Liver (tissue), 9 donors: ENCODE data around the gene SRPX2. TPM values are rescaled to one million over a fixed set of nuclear protein-coding genes. Genes with fewer than 3 reads are reported as not detected.

Source experiments
- DNase-seq: peaks from one replicate; pipeline ENCODE4 v3.0.0-alpha.2; 2017; ENCODE audit warnings: low spot score
- H3K27ac ChIP-seq, 2 donors: one replicate each; pipeline ENCODE4 v1.7.0; 2013; ENCODE audit warnings: inconsistent platforms in 2 of 2, low read length in 2 of 2, control low read depth in 1 of 2, low read depth in 1 of 2, mild to moderate bottlenecking in 1 of 2
- H3K27me3 ChIP-seq, 4 donors: one replicate each; pipeline versions ENCODE4 v1.6.1 to v1.7.0; 2013; ENCODE audit warnings: low read length in 3 of 4, inconsistent platforms in 1 of 4, mild to moderate bottlenecking in 1 of 4, moderate library complexity in 1 of 4; ENCODE audit not compliant: control insufficient read depth in 4 of 4, insufficient read depth in 4 of 4
- H3K36me3 ChIP-seq, 4 donors: one replicate each; pipeline versions ENCODE4 v1.6.1 to v1.7.0; 2013; ENCODE audit warnings: low read length in 3 of 4, mild to moderate bottlenecking in 3 of 4, low read depth in 1 of 4, moderate library complexity in 1 of 4; ENCODE audit not compliant: control insufficient read depth in 4 of 4, insufficient read depth in 3 of 4
- H3K4me1 ChIP-seq, 4 donors: one replicate each; pipeline versions ENCODE4 v1.6.1 to v1.7.0; 2013; ENCODE audit warnings: low read length in 3 of 4, mild to moderate bottlenecking in 3 of 4, moderate library complexity in 1 of 4; ENCODE audit not compliant: control insufficient read depth in 4 of 4, insufficient read depth in 4 of 4
- H3K4me3 ChIP-seq, 3 donors: one replicate each; pipeline versions ENCODE4 v1.6.1 to v1.7.0; 2013; ENCODE audit warnings: low read length in 3 of 3, control low read depth in 1 of 3, low read depth in 1 of 3, mild to moderate bottlenecking in 1 of 3
- H3K9ac ChIP-seq, 2 donors: one replicate each; pipeline ENCODE4 v1.7.0; 2013; ENCODE audit warnings: low read length in 2 of 2, mild to moderate bottlenecking in 2 of 2, moderate library complexity in 2 of 2, control low read depth in 1 of 2, low read depth in 1 of 2
- H3K9me3 ChIP-seq, 4 donors: one replicate each; pipeline versions ENCODE4 v1.6.1 to v1.7.0; 2013; ENCODE audit warnings: low read length in 3 of 4; ENCODE audit not compliant: control insufficient read depth in 4 of 4
- ATF3 ChIP-seq: IDR thresholded peaks from 2 replicates; pipeline ENCODE4 v1.6.1; 2016; ENCODE audit warnings: antibody characterized with exemption
- EGR1 ChIP-seq, 2 donors: IDR thresholded peaks; 2 replicates each; pipeline ENCODE4 v1.6.1; 2016 to 2018; ENCODE audit warnings: antibody characterized with exemption in 2 of 2, low read depth in 2 of 2
- FOXA1 ChIP-seq: IDR thresholded peaks from 2 replicates; pipeline ENCODE4 v1.6.1; 2016; ENCODE audit warnings: antibody characterized with exemption
- FOXA2 ChIP-seq: IDR thresholded peaks from 2 replicates; pipeline ENCODE4 v1.6.1; 2016; ENCODE audit warnings: antibody characterized with exemption
- GABPA ChIP-seq, 2 donors: IDR thresholded peaks in 1 of 2; conservative IDR thresholded peaks in 1 of 2; 2 replicates each; pipeline ENCODE4 v1.6.1; 2016; ENCODE audit warnings: antibody characterized with exemption in 2 of 2, mild to moderate bottlenecking in 1 of 2, moderate library complexity in 1 of 2
- HNF4A ChIP-seq, 2 donors: conservative IDR thresholded peaks; 2 replicates each; pipeline ENCODE4 v1.6.1; 2016; ENCODE audit warnings: antibody characterized with exemption in 2 of 2, mild to moderate bottlenecking in 2 of 2
- HNF4G ChIP-seq: IDR thresholded peaks from 2 replicates; pipeline ENCODE4 v1.6.1; 2016; ENCODE audit warnings: antibody characterized with exemption
- JUND ChIP-seq, 2 donors: IDR thresholded peaks; 2 replicates each; pipeline ENCODE4 v1.6.1; 2016; ENCODE audit warnings: antibody characterized with exemption in 2 of 2
- NR2F2 ChIP-seq: IDR thresholded peaks from 2 replicates; pipeline ENCODE4 v1.6.1; 2016; ENCODE audit warnings: antibody characterized with exemption
- RAD21 ChIP-seq, 2 donors: IDR thresholded peaks; 2 replicates each; pipeline ENCODE4 v1.6.1; 2016; ENCODE audit warnings: antibody characterized with exemption in 2 of 2, mild to moderate bottlenecking in 2 of 2
- RXRA ChIP-seq, 2 donors: IDR thresholded peaks; 2 replicates each; pipeline ENCODE4 v1.6.1; 2017 to 2018; ENCODE audit warnings: antibody characterized with exemption in 2 of 2, mild to moderate bottlenecking in 1 of 2
- SP1 ChIP-seq: IDR thresholded peaks from 2 replicates; pipeline ENCODE4 v1.6.1; 2018; ENCODE audit warnings: antibody characterized with exemption, mild to moderate bottlenecking
- TAF1 ChIP-seq: conservative IDR thresholded peaks from 2 replicates; pipeline ENCODE4 v1.6.1; 2016; ENCODE audit warnings: antibody characterized with exemption, mild to moderate bottlenecking
- YY1 ChIP-seq: IDR thresholded peaks from 2 replicates; pipeline ENCODE4 v1.6.1; 2016; ENCODE audit warnings: antibody characterized with exemption, mild to moderate bottlenecking
- WGBS: extraction: QIAGEN DNeasy Blood & Tissue Kit; methylation state at CpG from one replicate; pipeline ENCODE4 v1.1.7; 2013; 5-methylcytosine and 5-hydroxymethylcytosine counted together
- polyA plus RNA-seq, 2 donors: library from polyadenylated mRNA; stranded (reverse) in 1 of 2; unstranded in 1 of 2; fragments of 200-250 nt in 1 of 2; fragments of >200 nt in 1 of 2; fragmentation: Nextera tagmentation in 1 of 2; extraction: Ambion mirVana in 1 of 2; gene quantifications; one replicate each; pipeline versions ENCODE4 v1.2.1 to v1.2.3, GENCODE V29; 2013 to 2015
- total RNA-seq, 2 donors: library from RNA; depleted of rRNA; stranded (reverse); fragments of >200 nt; gene quantifications; one replicate each; pipeline ENCODE4 v1.2.3, GENCODE V29; 2014
- TF ChIP-seq, protein P1 (sequence below): fragments of 150-350 bp; IDR thresholded peaks from 2 replicates; pipeline ENCODE4 v1.5.1; 2017; ENCODE audit warnings: improper control_type of control experiment, low read depth, low read length; ENCODE audit not compliant: missing input control
- TF ChIP-seq, protein P2 (sequence below): IDR thresholded peaks from 2 replicates; pipeline ENCODE4 v1.6.1; 2016; ENCODE audit warnings: antibody characterized with exemption
- TF ChIP-seq, protein P3 (sequence below): IDR thresholded peaks from 2 replicates; pipeline ENCODE4 v1.6.1; 2016; ENCODE audit warnings: antibody characterized with exemption, mild to moderate bottlenecking
- TF ChIP-seq, protein P4 (sequence below): IDR thresholded peaks from 2 replicates; pipeline ENCODE4 v1.6.1; 2016; ENCODE audit warnings: antibody characterized with exemption
- donor health status: healthy.
- donor health status: healthy.
- donor health status: healthy.
- donor health status: healthy.
- donor health status: healthy.

SRPX2 gene
- total and polyA plus RNA-seq, 4 donors = 0.47 to 7.8 (median 4.7) TPM

DNA sequence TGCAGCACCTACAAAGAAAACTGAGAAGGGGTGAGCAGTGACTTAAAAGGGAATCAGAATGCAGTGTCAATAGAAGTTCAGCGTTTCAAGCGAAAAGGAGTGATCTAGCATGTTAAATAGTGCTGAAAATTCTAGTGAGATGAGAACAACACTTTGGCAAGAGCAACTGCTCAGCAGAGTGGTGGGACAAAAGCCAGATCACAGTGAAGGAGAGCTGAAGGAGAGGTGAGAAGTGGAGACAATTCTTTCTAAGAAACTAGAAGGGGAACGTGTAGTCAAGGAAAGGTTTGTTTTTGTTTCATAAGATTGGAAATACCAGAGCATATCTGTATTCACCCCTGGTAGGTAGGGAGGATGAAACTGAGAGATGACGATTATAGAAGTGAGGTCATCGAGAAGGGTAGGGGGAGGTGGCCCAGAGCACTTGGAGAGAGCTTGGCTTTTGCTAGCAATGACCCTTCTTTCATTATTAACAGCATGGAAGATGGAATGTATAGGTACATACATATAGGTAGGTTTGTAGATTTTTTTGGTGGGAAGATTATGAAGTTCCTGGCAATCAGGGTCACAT is 33.7 kb downstream of the SRPX2 start:
- H3K36me3 ChIP-seq = peaks cover 0 to 3% (median 2%) of the 10 kb centered on the region in 4 donors
- no peak overlapping the region for H3K4me3 ChIP-seq
- no peaks in the 10 kb centered on the region for H3K4me1 ChIP-seq
- no peak overlapping the region for H3K9ac ChIP-seq
- peaks cover 0 to 2% (median 0%) of the 10 kb centered on the region in 4 donors for H3K27me3 ChIP-seq
- TF ChIP-seq EGR1 (IDR thresholded peaks at IDR 0.05; ENCODE audit: low read depth in 2 of 2) = no peak
- TF ChIP-seq HNF4A (conservative IDR thresholded peaks at IDR 0.05) = no peak
- TF ChIP-seq, protein P1, sequence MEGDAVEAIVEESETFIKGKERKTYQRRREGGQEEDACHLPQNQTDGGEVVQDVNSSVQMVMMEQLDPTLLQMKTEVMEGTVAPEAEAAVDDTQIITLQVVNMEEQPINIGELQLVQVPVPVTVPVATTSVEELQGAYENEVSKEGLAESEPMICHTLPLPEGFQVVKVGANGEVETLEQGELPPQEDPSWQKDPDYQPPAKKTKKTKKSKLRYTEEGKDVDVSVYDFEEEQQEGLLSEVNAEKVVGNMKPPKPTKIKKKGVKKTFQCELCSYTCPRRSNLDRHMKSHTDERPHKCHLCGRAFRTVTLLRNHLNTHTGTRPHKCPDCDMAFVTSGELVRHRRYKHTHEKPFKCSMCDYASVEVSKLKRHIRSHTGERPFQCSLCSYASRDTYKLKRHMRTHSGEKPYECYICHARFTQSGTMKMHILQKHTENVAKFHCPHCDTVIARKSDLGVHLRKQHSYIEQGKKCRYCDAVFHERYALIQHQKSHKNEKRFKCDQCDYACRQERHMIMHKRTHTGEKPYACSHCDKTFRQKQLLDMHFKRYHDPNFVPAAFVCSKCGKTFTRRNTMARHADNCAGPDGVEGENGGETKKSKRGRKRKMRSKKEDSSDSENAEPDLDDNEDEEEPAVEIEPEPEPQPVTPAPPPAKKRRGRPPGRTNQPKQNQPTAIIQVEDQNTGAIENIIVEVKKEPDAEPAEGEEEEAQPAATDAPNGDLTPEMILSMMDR = no peak
- TF ChIP-seq TAF1 = no peak
- no peak for TF ChIP-seq NR2F2
- no peak for TF ChIP-seq YY1
- TF ChIP-seq RAD21 (IDR thresholded peaks at IDR 0.05) = no peak
- TF ChIP-seq GABPA (IDR thresholded peaks at IDR 0.05 in 1 of 2, conservative IDR thresholded peaks at IDR 0.05 in 1 of 2) = no peak
- TF ChIP-seq, protein P2, sequence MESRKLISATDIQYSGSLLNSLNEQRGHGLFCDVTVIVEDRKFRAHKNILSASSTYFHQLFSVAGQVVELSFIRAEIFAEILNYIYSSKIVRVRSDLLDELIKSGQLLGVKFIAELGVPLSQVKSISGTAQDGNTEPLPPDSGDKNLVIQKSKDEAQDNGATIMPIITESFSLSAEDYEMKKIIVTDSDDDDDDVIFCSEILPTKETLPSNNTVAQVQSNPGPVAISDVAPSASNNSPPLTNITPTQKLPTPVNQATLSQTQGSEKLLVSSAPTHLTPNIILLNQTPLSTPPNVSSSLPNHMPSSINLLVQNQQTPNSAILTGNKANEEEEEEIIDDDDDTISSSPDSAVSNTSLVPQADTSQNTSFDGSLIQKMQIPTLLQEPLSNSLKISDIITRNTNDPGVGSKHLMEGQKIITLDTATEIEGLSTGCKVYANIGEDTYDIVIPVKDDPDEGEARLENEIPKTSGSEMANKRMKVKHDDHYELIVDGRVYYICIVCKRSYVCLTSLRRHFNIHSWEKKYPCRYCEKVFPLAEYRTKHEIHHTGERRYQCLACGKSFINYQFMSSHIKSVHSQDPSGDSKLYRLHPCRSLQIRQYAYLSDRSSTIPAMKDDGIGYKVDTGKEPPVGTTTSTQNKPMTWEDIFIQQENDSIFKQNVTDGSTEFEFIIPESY = no peak
- TF ChIP-seq SP1 = no peak
- TF ChIP-seq ATF3 = no peak
- no peak for TF ChIP-seq HNF4G
- TF ChIP-seq RXRA (IDR thresholded peaks at IDR 0.05) = no peak
- TF ChIP-seq, protein P3, sequence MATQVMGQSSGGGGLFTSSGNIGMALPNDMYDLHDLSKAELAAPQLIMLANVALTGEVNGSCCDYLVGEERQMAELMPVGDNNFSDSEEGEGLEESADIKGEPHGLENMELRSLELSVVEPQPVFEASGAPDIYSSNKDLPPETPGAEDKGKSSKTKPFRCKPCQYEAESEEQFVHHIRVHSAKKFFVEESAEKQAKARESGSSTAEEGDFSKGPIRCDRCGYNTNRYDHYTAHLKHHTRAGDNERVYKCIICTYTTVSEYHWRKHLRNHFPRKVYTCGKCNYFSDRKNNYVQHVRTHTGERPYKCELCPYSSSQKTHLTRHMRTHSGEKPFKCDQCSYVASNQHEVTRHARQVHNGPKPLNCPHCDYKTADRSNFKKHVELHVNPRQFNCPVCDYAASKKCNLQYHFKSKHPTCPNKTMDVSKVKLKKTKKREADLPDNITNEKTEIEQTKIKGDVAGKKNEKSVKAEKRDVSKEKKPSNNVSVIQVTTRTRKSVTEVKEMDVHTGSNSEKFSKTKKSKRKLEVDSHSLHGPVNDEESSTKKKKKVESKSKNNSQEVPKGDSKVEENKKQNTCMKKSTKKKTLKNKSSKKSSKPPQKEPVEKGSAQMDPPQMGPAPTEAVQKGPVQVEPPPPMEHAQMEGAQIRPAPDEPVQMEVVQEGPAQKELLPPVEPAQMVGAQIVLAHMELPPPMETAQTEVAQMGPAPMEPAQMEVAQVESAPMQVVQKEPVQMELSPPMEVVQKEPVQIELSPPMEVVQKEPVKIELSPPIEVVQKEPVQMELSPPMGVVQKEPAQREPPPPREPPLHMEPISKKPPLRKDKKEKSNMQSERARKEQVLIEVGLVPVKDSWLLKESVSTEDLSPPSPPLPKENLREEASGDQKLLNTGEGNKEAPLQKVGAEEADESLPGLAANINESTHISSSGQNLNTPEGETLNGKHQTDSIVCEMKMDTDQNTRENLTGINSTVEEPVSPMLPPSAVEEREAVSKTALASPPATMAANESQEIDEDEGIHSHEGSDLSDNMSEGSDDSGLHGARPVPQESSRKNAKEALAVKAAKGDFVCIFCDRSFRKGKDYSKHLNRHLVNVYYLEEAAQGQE = no peak
- no peak for TF ChIP-seq JUND (IDR thresholded peaks at IDR 0.05)
- TF ChIP-seq FOXA2 = no peak
- no peak for TF ChIP-seq FOXA1
- TF ChIP-seq, protein P4, sequence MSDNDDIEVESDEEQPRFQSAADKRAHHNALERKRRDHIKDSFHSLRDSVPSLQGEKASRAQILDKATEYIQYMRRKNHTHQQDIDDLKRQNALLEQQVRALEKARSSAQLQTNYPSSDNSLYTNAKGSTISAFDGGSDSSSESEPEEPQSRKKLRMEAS = no peak
- no peak for DNase-seq
- no peak overlapping the region for H3K27ac ChIP-seq
- H3K9me3 ChIP-seq = no peaks in the 10 kb centered on the region
- 91% methylated on average over 5 of the region's 5 CpGs for WGBS
